ENCODE data around the gene ADGRL2.

DNA sequence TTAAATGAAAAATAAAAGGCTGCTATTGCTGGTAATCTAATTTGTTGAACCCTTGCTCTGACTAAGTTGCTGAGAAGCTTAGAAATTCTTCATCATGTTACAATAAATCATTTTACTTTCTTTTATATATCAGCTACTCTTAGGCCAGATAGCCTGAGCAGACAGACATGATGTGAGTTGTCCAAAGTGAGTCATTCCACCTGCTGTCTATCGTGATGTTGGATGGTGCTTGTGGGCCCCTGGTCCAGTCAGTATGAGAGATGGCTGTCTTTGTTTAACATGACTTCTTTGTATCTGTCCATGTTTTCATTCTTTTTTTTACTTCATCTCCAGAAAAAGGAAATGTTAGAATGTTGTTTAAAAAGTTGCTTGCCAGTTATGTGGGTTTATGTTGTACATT lies 188.8 kb downstream of the ADGRL2 start:
- TF ChIP-seq, protein P1, sequence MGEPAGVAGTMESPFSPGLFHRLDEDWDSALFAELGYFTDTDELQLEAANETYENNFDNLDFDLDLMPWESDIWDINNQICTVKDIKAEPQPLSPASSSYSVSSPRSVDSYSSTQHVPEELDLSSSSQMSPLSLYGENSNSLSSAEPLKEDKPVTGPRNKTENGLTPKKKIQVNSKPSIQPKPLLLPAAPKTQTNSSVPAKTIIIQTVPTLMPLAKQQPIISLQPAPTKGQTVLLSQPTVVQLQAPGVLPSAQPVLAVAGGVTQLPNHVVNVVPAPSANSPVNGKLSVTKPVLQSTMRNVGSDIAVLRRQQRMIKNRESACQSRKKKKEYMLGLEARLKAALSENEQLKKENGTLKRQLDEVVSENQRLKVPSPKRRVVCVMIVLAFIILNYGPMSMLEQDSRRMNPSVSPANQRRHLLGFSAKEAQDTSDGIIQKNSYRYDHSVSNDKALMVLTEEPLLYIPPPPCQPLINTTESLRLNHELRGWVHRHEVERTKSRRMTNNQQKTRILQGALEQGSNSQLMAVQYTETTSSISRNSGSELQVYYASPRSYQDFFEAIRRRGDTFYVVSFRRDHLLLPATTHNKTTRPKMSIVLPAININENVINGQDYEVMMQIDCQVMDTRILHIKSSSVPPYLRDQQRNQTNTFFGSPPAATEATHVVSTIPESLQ (CRISPR knock-in tag; IDR thresholded peaks at IDR 0.05) = no peak
- TF ChIP-seq, protein P2, sequence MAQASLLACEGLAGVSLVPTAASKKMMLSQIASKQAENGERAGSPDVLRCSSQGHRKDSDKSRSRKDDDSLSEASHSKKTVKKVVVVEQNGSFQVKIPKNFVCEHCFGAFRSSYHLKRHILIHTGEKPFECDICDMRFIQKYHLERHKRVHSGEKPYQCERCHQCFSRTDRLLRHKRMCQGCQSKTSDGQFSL (CRISPR knock-in tag; IDR thresholded peaks at IDR 0.05) = no peak
- TF ChIP-seq, protein P2 (tag; IDR thresholded peaks at IDR 0.05) = no peak
- TF ChIP-seq SMC3 (conservative IDR thresholded peaks at IDR 0.05; ENCODE audit: insufficient read depth, low read depth, low read length) (no peak), RAD21 (CRISPR knock-in tag; conservative IDR thresholded peaks at IDR 0.05 in 1 of 2, IDR thresholded peaks at IDR 0.05 in 1 of 2) (no peak)
- TF ChIP-seq, protein P3, sequence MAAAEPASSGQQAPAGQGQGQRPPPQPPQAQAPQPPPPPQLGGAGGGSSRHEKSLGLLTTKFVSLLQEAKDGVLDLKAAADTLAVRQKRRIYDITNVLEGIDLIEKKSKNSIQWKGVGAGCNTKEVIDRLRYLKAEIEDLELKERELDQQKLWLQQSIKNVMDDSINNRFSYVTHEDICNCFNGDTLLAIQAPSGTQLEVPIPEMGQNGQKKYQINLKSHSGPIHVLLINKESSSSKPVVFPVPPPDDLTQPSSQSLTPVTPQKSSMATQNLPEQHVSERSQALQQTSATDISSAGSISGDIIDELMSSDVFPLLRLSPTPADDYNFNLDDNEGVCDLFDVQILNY (CRISPR knock-in tag; IDR thresholded peaks at IDR 0.05) = no peak
